HG03378 (cell line): ENCODE results near the gene ATXN1.

Source experiments
- ATAC-seq: cut with Tn5 transposase; IDR thresholded peaks from one replicate; pipeline ENCODE4 v1.9.1; 2021; ENCODE audit warnings: mild to moderate bottlenecking, moderate library complexity; ENCODE audit not compliant: unreplicated experiment

ATXN1 gene

GRCh38 chr6:16747232-16748024, 13.8 kb downstream of the ATXN1 start:
- no peak for ATAC-seq

GRCh38 chr6:16746812-16747211, 14.4 kb downstream of the ATXN1 start:
- ATAC-seq: no peak

- no peak for ATAC-seq
Observed at GRCh38 chr6:16746401-16746800, 14.9 kb downstream of the ATXN1 start.

- ATAC-seq: no peak
Observed at GRCh38 chr6:16743664-16744210, 17.5 kb downstream of the ATXN1 start.

GRCh38 chr6:16742116-16742515, 19.1 kb downstream of the ATXN1 start:
- no peak for ATAC-seq

- ATAC-seq: peak; percentile 79
Observed at GRCh38 chr6:16741112-16742016, 19.9 kb downstream of the ATXN1 start.

- no peak for ATAC-seq
Observed at GRCh38 chr6:16740097-16740496, 21.2 kb downstream of the ATXN1 start.

GRCh38 chr6:16739329-16739801, 21.9 kb downstream of the ATXN1 start:
- no peak for ATAC-seq

- ATAC-seq: no peak
Observed at GRCh38 chr6:16737925-16738324, 23.3 kb downstream of the ATXN1 start.

- no peak for ATAC-seq
Observed at GRCh38 chr6:16736856-16737775, 24.1 kb downstream of the ATXN1 start.

- no peak for ATAC-seq
Observed at GRCh38 chr6:16735014-16735413, 26.2 kb downstream of the ATXN1 start.

GRCh38 chr6:16733085-16733484, 28.2 kb downstream of the ATXN1 start:
- no peak for ATAC-seq

- ATAC-seq: peak; percentile 95
Observed at GRCh38 chr6:16731478-16732051, 29.7 kb downstream of the ATXN1 start.

- no peak for ATAC-seq
Observed at GRCh38 chr6:16730738-16731477, 30.4 kb downstream of the ATXN1 start.

- no peak for ATAC-seq
Observed at GRCh38 chr6:16729744-16730143, 31.5 kb downstream of the ATXN1 start.

GRCh38 chr6:16729183-16729691, 32.0 kb downstream of the ATXN1 start:
- no peak for ATAC-seq

GRCh38 chr6:16728513-16729182, 32.6 kb downstream of the ATXN1 start:
- no peak for ATAC-seq

GRCh38 chr6:16727996-16728395, 33.3 kb downstream of the ATXN1 start:
- no peak for ATAC-seq
